HG02885 (cell line): ENCODE measurements around the gene NEMF.
"Not testable (repeated sequence)": the region's sequence is repeated elsewhere in the genome, so short reads cannot be mapped to it uniquely, and the experiment has no call there.

Experiments used
- ATAC-seq: cut with Tn5 transposase; IDR thresholded peaks from one replicate; pipeline ENCODE4 v1.9.1; 2021; ENCODE audit warnings: mild to moderate bottlenecking; ENCODE audit not compliant: unreplicated experiment, poor library complexity

The NEMF gene

DNA sequence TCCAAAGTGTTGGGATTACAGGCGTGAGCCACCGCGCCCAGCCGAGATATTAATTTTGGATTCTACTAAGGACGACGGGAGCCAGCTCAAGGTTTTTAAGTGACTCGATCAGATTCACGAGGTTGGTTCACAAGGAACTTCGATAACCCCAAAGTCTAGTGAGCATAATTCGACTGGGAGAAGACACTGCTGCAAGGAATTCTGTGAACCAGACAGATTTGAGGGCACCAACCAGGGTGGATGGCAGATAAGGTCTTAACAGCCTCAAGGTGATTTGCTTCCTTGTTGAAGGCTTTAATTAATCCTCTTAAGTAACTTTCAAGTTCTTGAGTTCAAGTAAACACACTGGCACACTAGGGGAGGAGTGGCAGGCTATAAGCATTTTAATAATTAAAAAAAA is 85.7 kb downstream of the NEMF start:
- ATAC-seq = no peak

DNA sequence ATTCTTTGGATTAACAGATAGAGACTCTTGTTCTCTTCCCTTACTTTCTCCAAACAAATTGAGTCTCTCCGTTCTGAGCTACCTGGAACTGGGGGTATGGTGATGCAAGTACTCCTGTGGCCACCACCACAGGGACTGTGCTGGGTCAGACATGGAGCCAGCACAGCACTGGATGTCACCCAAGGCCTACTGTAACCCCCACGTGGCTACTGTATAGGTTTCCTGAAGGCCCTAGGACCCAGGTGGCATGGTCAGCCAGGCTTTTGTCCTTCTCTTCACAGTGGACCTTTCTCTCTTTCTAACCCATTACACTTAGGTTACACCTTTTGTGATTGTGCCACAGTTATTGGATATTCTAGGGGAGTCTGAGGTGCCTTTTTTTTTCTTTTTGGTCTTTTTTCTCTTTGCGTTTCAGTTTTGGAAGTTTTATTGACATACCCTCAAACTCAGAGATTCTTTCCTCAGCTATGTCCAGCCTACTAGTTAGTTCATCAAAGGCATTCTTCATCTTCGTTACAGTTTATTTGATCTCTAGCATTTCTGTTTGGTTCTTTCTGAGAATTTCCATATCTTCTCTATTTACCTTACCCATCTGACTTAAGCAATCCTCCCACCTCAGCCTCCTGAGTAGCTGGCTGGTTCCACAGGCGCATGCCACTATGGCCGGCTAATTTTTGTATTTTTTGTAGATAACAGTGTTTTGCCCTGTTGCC is 90.6 kb downstream of the NEMF start:
- no peak for ATAC-seq

DNA sequence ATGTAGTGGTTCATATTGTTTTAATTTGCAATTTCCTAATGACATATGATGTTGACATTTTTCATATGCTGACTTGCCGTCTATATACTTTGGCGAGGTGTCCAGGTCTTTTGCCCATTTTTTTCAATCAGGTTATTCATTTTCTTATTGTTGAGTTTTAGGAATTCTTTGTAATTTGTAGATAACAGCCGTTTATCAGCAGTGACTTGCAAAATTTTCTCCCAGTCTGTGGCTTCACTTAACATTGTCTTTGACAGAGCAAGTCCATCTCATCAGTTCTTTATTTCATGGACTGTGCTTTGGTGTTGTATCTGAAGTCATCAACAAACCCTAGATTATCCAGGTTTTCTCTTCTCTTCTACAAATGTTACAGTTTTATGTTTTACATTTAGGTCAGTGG is 97.2 kb downstream of the NEMF start:
- ATAC-seq = no peak

DNA sequence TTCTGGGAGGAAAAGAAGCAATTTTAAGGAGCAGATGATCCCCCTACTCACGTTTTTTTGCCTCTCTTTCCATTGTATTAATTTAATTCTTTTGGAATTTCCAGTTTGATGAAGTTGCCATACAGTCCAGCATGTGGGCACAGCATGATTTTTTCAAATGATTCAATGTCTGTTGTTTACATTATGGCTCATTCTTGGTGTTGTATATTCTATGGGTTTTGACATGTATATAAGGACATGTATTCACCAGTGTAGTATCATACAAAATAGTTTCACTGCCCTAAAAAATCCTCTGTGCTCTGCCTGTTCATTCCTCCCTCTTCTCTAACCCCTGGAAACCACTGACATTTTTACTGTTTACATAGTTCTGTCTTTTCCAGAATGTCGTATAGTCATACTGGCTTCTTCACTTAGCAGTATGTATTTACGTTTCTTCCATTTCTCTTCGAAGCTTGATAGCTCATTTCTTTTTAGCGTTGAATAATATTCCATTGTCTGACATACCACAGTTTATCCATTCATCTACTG is 98.0 kb downstream of the NEMF start:
- ATAC-seq = no peak

DNA sequence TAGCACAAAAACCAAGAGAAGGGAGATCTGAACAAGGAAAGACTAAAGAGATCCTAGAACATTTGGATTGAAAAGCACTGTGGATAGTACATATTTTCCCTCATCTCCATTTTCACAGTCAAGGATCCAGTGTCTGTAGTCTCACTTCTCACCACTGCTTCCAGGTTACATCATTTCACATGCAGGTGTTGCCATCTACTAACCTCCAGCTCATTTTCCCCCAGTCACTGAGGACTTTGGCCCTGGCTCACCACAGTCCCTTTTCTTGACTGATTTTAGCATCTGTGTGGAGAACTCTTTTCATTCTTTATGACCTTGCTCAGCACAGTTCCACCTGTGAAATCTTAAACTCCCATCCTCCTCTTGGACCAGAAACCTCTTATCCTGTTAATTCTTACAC is 106.1 kb downstream of the NEMF start:
- not testable (repeated sequence) for ATAC-seq

DNA sequence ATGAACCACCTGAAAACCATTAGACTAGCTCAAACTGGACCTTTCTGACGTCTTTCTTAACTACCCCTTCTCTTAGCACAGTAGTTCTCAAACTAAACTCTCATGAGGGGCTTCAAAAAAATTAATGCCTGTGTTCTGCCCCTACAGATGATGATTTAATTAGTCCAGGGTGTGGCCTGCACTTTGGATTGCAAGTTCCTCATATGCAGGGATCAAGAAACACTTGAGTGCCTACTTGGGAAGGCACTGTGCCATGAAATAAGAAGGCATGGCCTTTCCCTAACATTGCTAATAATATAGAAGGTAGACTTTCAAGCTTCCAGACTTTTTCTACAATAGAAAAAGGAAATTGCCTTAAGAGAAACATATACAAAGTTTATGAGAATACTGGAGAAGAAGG is 107.4 kb downstream of the NEMF start:
- ATAC-seq = no peak

DNA sequence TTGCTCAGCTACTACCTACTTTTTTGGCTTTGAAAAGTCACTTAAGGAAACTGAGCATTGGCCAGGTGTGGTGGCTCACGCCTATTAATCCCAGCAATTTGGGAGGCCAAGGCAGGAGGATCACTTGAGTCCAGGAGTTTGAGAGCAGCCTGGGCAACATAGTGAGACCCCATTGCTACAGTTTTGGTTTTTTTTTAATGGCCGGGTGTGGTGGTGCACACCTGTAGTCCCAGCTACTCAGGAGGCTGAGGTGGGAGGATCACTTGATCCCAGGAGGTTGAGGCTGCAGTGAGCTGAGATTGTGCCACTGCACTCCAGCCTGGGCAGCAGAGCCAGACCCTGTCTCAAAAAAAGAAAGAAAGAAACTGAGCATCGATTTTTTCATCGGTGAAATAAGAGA is 116.9 kb downstream of the NEMF start:
- ATAC-seq = not testable (repeated sequence)

DNA sequence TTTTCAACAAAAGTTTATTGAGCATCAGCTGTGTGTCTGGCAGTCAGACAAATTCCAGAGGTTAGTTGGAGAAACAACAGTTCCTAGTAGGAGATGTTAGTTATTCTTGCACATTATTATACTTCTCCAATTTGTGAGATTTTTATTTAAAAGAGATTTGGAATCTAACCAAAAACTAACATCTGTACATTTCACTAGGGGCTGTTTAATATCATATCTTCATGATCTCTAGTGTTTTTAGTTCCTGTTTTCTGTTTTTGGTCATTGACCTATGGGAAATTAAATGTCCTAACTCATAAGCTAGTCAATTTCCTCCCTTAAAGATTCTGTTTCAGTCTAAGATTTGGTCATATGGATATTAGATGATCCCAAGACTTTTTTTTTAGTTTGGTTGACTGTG is 118.8 kb downstream of the NEMF start:
- ATAC-seq = no peak

DNA sequence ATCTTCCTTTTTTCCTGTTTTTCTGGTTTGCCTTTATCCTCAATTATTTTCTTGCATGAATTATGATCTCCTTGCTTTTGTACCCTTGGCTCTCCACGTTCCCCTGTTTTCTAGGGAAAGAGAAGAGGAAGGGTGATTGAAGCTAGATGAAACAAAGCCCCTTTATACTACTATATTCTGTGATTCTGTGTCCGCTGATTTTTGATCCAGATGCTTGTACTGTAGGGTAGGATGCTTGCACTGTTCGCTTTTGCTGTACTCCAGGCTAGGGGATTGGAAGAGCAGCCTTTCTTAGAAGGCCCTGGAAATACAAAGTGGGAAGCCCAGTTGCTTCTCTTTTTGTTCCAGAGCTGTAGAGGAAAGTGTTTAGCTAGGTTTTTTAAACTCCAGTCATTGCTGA is 119.7 kb downstream of the NEMF start:
- no peak for ATAC-seq
